Thoracic aorta (tissue), 2 donors: ENCODE results near the gene CES4A. TPM values are rescaled to one million over a fixed set of nuclear protein-coding genes. Genes with fewer than 3 reads are reported as not detected.
A peak's percentile ranks its signal among the peaks of the same experiment; 100 is the strongest.
"Not testable (repeated sequence)": the region's sequence is repeated elsewhere in the genome, so short reads cannot be mapped to it uniquely, and the experiment has no call there.

Experiments used
- ATAC-seq: fragments of 150-250 bp; one replicate; pipeline ENCODE4 v1.8.0; 2017; ENCODE audit warnings: low read depth; ENCODE audit not compliant: insufficient number of reproducible peaks, low FRiP score
- DNase-seq: peaks from one replicate; pipeline ENCODE4 v3.0.0-alpha.2; 2020; ENCODE audit warnings: low spot score
- H3K27ac ChIP-seq, 2 donors: fragments of 200-600 bp; sonication (generic); 1 replicate in 1 of 2; 2 replicates in 1 of 2; pipeline ENCODE4 v1.5.1; 2016; ENCODE audit warnings: mild to moderate bottlenecking in 2 of 2, moderate library complexity in 2 of 2
- H3K27me3 ChIP-seq: fragments of 200-600 bp; sonication (generic); replicated peaks from 2 replicates; pipeline ENCODE4 v1.6.0; 2016; ENCODE audit warnings: mild to moderate bottlenecking; ENCODE audit not compliant: insufficient read depth
- H3K36me3 ChIP-seq: fragments of 200-600 bp; sonication (generic); one replicate; pipeline ENCODE4 v1.5.1; 2016
- H3K4me1 ChIP-seq, 2 donors: fragments of 200-600 bp; sonication (generic); 1 replicate in 1 of 2; 2 replicates in 1 of 2; pipeline versions ENCODE4 v1.5.1 to v1.6.0; 2016; ENCODE audit warnings: low read depth in 2 of 2, mild to moderate bottlenecking in 1 of 2; ENCODE audit not compliant: control insufficient read depth in 1 of 2
- H3K4me3 ChIP-seq: fragments of 200-600 bp; sonication (generic); 2 replicates; pipeline ENCODE4 v1.5.1; 2016; ENCODE audit warnings: mild to moderate bottlenecking
- H3K9me3 ChIP-seq: fragments of 200-600 bp; sonication (generic); 2 replicates; pipeline ENCODE4 v1.5.1; 2016
- CTCF ChIP-seq: fragments of 200-600 bp; sonication (generic); IDR thresholded peaks from one replicate; pipeline ENCODE4 v1.5.1; 2019; ENCODE audit warnings: antibody characterized with exemption
- total RNA-seq, 2 donors: library from RNA; depleted of rRNA; stranded (reverse); fragments of >200 nt; gene quantifications; one replicate each; pipeline versions ENCODE4 v1.1.0 to v1.2.3, GENCODE V29; 2016

CES4A gene
- total RNA-seq, 2 donors from 2014 or later: 7.4 to 9.5 TPM

DNA sequence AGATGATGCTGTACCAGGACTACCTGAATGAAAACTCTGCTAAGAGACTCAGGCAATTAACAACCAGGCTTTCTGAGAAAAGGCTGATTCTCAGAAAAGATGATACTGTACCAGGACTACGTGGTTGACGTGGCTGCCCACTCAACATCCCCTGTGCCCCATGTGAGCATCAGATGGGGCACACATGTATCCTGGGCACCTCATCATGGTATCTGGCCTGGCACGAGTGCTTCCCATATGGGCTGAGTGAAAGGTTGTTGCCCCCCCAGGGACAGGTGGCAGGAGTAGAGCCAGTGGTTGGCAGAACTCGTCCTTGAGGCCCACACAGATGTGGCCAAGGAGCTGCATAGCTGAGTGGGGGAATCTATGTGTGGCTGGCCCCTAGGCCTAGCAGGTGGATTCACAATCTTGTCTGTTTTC is 3.5 kb upstream of the CES4A start:
- TF ChIP-seq CTCF: no peak
- Histone ChIP-seq H3K27me3 (no peaks in the 10 kb centered on the region), H3K4me1 (no peaks in the 10 kb centered on the region), H3K9me3 (no peaks in the 10 kb centered on the region), H3K36me3 (no peaks in the 10 kb centered on the region), H3K27ac (no peak overlapping the region), H3K4me3 (no peak overlapping the region)
- ATAC-seq: no peak
- no peak for DNase-seq

GRCh38 chr16:66986559-66986958 is 1.8 kb upstream of the CES4A start:
- no peak overlapping the region for H3K4me3 ChIP-seq
- no peaks in the 10 kb centered on the region for H3K9me3 ChIP-seq
- TF ChIP-seq CTCF: no peak
- no peak overlapping the region for H3K27ac ChIP-seq
- H3K36me3 ChIP-seq: no peaks in the 10 kb centered on the region
- H3K4me1 ChIP-seq: no peaks in the 10 kb centered on the region
- no peak for ATAC-seq
- no peak for DNase-seq
- no peaks in the 10 kb centered on the region for H3K27me3 ChIP-seq

GRCh38 chr16:66991545-66992077 is 3.2 kb downstream of the CES4A start:
- no peak for DNase-seq
- Histone ChIP-seq H3K9me3 (no peaks in the 10 kb centered on the region), H3K27me3 (no peaks in the 10 kb centered on the region), H3K36me3 (no peaks in the 10 kb centered on the region), H3K27ac (no peak overlapping the region), H3K4me3 (no peak overlapping the region), H3K4me1 (peaks cover 3 to 13% of the 10 kb centered on the region in 2 donors)
- ATAC-seq: no peak
- no peak for TF ChIP-seq CTCF

DNA sequence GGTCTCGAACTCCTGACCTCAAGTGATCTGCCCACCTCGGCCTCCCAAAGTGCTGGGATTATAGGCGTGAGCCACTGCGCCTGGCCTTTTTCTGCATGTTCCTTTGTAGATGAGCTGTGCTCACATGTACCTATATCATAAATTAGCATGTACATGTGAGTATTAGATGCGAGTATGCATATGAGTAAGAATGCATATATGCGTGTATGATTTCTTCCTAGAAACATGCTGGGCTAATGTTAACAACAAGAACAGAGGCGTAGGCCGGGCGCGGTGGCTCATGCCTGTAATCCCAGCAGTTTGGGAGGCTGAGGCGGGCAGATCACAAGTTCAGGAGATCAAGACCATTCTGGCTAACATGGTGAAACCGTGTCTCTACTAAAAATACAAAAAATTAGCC is 5.2 kb downstream of the CES4A start:
- peaks cover 14 to 26% of the 10 kb centered on the region in 2 donors for H3K4me1 ChIP-seq
- not testable (repeated sequence) for H3K9me3 ChIP-seq, ATAC-seq, H3K27ac ChIP-seq, DNase-seq, H3K4me3 ChIP-seq, H3K27me3 ChIP-seq, H3K36me3 ChIP-seq

DNA sequence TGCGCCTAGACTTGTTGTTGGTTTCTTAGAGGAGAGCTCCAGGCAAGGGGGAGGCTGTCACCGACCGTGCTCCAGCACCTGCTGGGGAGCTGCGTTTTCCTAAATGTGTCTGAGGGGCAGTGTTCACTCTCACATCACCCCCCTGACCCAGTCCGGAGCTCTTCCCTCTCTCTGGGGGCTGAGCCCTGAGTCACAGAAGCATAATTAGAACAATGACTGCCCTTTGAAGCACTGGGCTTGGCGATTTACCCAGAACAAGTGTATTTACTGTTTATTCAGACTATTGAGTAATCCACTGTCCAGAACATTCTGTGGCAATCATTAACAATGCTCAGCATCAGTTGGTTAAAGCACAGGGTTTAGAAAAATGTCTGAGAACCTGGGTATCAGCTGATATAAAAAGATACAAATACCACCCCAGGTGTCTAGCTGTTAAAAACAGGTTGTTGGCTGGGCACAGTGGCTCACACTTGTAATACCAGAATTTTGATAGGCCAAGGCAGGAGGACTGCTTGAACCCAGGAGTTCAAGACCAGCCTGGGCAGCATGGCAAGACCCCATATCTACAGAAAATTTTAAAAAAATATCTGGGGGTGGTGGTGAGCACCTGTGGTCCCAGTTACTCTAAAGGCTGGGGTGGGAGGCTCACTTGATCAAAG is 8.1 kb downstream of the CES4A start:
- Histone ChIP-seq H3K4me1 (peaks cover 14 to 40% of the 10 kb centered on the region in 2 donors), H3K4me3 (no peak overlapping the region), H3K27me3 (no peaks in the 10 kb centered on the region), H3K9me3 (no peaks in the 10 kb centered on the region), H3K27ac (peak overlapping the region; percentile 77 to 83), H3K36me3 (no peaks in the 10 kb centered on the region)
- ATAC-seq (peak; percentile 91), DNase-seq (peak; percentile 85)
- TF ChIP-seq CTCF: no peak

DNA sequence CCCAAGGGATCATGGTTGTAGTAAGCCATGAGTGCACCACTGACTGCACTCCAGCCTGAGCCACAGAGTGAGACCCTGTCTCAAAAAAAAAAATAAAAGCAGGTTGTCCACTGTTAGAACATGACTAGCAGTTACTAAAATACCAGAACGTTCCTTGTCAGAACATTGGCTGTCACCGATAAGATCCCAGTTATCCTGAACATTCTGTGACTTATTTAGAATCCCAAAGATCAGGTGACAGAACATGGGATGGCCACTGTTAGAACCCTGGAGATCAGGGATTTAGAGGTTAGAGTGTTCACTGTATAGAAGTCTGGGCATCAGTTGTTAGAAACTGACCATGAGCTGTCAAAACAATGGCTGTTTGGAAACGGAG is 8.6 kb downstream of the CES4A start:
- ATAC-seq: no peak

More for the DNA sequence above, 8.6 kb downstream of the CES4A start:
- H3K9me3 ChIP-seq: no peaks in the 10 kb centered on the region
- peak overlapping the region; percentile 77 to 83 for H3K27ac ChIP-seq
- no peak for TF ChIP-seq CTCF
- no peak for DNase-seq
- H3K4me3 ChIP-seq: no peak overlapping the region
- H3K4me1 ChIP-seq: peaks cover 14 to 42% of the 10 kb centered on the region in 2 donors
- H3K36me3 ChIP-seq: no peaks in the 10 kb centered on the region
- no peaks in the 10 kb centered on the region for H3K27me3 ChIP-seq
